ENCODE data around the gene TOPBP1. TPM values are rescaled to one million over a fixed set of nuclear protein-coding genes. Genes with fewer than 3 reads are reported as not detected.

TOPBP1 gene
- total RNA-seq, 1 donor from 2014 or later: 22.3 TPM

DNA sequence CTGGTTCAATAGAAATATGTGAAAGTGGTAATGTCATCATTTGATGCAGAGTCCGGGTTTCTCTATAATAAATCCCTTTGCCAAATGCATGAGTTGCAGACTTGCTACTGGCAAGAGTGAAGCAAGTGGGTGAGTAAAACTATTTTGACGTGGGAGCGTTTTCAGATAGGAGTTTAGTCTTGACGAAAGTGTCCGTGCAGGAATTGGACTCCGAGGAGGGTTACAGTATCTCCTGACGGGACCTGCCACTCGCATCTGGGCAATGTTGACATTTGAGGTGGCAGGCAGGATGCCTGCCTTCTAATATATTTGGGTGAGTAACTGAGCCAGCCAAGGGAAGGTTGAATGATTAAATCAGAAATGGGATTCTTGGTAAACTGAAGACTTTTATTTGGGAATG, 72.2 kb downstream of the TOPBP1 start:
- H3K36me3 Mint-ChIP-seq (ENCODE audit: unreplicated experiment): peaks cover 37% of the 10 kb centered on the region
- H3K27ac Mint-ChIP-seq (ENCODE audit: unreplicated experiment): peak overlapping the region; percentile 39
- peaks cover 35% of the 10 kb centered on the region for H3K4me1 Mint-ChIP-seq (ENCODE audit: unreplicated experiment)
- H3K4me3 Mint-ChIP-seq (ENCODE audit: unreplicated experiment): no peak overlapping the region
- TF ChIP-seq, protein P1, sequence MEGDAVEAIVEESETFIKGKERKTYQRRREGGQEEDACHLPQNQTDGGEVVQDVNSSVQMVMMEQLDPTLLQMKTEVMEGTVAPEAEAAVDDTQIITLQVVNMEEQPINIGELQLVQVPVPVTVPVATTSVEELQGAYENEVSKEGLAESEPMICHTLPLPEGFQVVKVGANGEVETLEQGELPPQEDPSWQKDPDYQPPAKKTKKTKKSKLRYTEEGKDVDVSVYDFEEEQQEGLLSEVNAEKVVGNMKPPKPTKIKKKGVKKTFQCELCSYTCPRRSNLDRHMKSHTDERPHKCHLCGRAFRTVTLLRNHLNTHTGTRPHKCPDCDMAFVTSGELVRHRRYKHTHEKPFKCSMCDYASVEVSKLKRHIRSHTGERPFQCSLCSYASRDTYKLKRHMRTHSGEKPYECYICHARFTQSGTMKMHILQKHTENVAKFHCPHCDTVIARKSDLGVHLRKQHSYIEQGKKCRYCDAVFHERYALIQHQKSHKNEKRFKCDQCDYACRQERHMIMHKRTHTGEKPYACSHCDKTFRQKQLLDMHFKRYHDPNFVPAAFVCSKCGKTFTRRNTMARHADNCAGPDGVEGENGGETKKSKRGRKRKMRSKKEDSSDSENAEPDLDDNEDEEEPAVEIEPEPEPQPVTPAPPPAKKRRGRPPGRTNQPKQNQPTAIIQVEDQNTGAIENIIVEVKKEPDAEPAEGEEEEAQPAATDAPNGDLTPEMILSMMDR (IDR thresholded peaks at IDR 0.05): no peak
- no peaks in the 10 kb centered on the region for H3K9me3 Mint-ChIP-seq (ENCODE audit: unreplicated experiment)
- H3K27me3 Mint-ChIP-seq (ENCODE audit: unreplicated experiment): no peaks in the 10 kb centered on the region
- DNase-seq (ENCODE audit: extremely low spot score, unreplicated experiment): no peak

DNA sequence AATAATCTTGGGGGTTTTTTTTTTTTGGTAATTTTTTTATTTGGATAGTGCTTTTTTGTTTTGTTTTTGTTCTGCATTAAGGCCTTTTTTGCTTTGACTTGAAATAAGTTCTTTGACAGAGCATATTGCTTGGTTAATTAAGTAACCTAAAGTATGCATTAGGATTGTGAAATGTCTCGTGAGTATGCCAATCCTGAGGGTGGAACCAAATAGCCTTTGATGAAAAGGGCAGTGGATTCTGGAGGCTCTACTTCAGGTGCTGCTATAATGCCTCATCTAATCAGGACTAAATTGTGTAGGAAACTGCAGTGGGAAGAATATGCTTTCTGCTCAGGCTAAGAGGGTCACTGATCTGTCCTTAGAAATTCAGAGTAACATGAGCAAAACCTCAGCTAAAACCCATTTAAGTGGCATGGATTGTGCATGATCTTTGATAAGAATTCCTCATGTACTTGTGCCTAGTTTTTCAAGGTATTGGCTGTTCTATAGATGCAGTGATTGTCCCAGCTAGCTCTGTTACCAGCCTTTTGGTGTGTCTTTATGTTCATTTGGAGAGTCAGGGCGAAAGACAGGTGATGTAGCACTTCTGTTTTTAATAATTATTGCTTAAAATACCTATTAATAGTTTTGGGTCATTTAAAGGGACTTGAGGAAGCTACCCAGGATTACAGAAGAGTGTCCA, 72.8 kb downstream of the TOPBP1 start:
- no peak overlapping the region for H3K4me3 Mint-ChIP-seq (ENCODE audit: unreplicated experiment)
- H3K27ac Mint-ChIP-seq (ENCODE audit: unreplicated experiment): no peak overlapping the region

DNA sequence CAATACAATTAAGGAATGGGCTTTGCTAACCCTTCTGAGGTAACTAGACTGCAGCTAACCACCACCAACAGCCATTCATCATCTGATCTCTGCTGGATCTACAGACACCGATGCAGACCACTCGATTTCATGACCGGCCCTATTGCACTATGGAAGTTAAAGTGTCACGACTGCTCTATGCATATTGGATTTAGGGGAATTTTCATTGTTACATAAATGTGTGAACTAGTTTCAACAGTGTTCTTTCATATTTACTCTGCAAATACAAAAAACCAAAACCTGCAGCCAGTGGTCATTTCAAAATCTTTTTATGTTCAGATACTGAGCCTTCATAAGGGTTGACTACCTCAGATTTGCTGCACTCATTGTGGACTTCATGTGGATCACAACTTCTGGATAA, 73.7 kb downstream of the TOPBP1 start:
- Mint-ChIP-seq H3K36me3 (ENCODE audit: unreplicated experiment) (peaks cover 49% of the 10 kb centered on the region), H3K27ac (ENCODE audit: unreplicated experiment) (no peak overlapping the region)

More for the DNA sequence above, 72.8 kb downstream of the TOPBP1 start:
- TF ChIP-seq, protein P1 (IDR thresholded peaks at IDR 0.05): no peak
- no peak for DNase-seq (ENCODE audit: extremely low spot score, unreplicated experiment)
- Mint-ChIP-seq H3K9me3 (ENCODE audit: unreplicated experiment) (no peaks in the 10 kb centered on the region), H3K36me3 (ENCODE audit: unreplicated experiment) (peaks cover 43% of the 10 kb centered on the region), H3K4me1 (ENCODE audit: unreplicated experiment) (peaks cover 35% of the 10 kb centered on the region), H3K27me3 (ENCODE audit: unreplicated experiment) (no peaks in the 10 kb centered on the region)

DNA sequence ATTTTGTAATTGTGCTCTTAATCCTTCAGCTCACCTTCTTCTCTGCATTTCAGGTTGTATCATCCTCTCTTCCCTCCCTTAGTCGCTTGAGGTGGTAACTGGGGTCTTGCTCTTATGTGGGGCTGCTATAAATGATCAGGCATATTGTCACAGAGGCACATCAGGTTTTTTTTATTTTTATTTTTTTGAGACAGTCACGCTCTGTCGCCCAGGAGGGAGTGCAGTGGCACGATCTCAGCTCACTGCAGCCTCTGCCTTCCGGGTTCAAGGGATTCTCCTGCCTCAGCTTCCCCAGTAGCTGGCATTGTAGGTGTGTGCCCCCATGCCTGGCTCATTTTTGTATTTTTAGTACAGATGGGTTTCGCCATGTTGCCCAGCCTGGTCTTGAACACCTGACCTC, 78.3 kb downstream of the TOPBP1 start:
- TF ChIP-seq, protein P1 (IDR thresholded peaks at IDR 0.05): no peak
- DNase-seq (ENCODE audit: extremely low spot score, unreplicated experiment): no peak
- peaks cover 52% of the 10 kb centered on the region for H3K36me3 Mint-ChIP-seq (ENCODE audit: unreplicated experiment)
- H3K9me3 Mint-ChIP-seq (ENCODE audit: unreplicated experiment): no peaks in the 10 kb centered on the region
- H3K4me1 Mint-ChIP-seq (ENCODE audit: unreplicated experiment): peaks cover 16% of the 10 kb centered on the region
- no peak overlapping the region for H3K4me3 Mint-ChIP-seq (ENCODE audit: unreplicated experiment)
- no peaks in the 10 kb centered on the region for H3K27me3 Mint-ChIP-seq (ENCODE audit: unreplicated experiment)
- no peak overlapping the region for H3K27ac Mint-ChIP-seq (ENCODE audit: unreplicated experiment)

More for the DNA sequence above, 73.7 kb downstream of the TOPBP1 start:
- Mint-ChIP-seq H3K4me1 (ENCODE audit: unreplicated experiment) (peaks cover 32% of the 10 kb centered on the region), H3K4me3 (ENCODE audit: unreplicated experiment) (no peak overlapping the region), H3K27me3 (ENCODE audit: unreplicated experiment) (no peaks in the 10 kb centered on the region), H3K9me3 (ENCODE audit: unreplicated experiment) (no peaks in the 10 kb centered on the region)
- TF ChIP-seq, protein P1 (IDR thresholded peaks at IDR 0.05): no peak
- no peak for DNase-seq (ENCODE audit: extremely low spot score, unreplicated experiment)

DNA sequence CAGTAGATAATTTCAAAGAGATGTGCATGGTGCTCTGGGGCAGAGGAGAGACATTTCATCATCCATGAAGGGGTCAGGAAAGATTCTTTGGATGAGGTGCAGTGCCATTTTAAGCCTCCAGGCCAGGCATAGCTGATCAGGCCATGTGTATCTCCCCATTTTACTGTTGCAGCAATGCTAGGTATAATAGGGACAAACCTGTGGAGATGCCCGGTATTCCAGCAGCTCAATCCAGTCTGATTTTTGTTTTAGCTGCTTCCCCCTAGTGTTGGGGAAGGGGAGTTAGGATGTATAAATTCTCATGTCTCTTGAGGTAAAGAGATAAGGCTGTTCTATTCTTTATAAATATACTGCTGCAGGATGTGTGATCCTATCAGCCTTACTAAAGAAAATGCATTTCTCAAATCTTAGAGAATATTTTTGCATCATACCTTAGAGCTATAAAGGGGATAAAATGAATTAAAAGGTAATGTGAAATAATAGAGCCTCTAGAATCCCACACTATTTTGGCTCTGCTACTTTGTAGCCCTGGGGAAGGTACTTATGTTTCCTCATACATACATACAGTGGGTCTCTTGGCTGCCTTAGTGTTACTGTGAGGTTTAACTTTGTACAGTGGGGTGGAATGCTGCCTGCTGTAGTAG, 83.1 kb downstream of the TOPBP1 start:
- no peaks in the 10 kb centered on the region for H3K9me3 Mint-ChIP-seq (ENCODE audit: unreplicated experiment)
- TF ChIP-seq, protein P1 (IDR thresholded peaks at IDR 0.05): peak; percentile 71
- peaks cover 45% of the 10 kb centered on the region for H3K36me3 Mint-ChIP-seq (ENCODE audit: unreplicated experiment)
- peaks cover 44% of the 10 kb centered on the region for H3K4me1 Mint-ChIP-seq (ENCODE audit: unreplicated experiment)
- no peaks in the 10 kb centered on the region for H3K27me3 Mint-ChIP-seq (ENCODE audit: unreplicated experiment)
- no peak overlapping the region for H3K4me3 Mint-ChIP-seq (ENCODE audit: unreplicated experiment)
- peak overlapping the region; percentile 18 for H3K27ac Mint-ChIP-seq (ENCODE audit: unreplicated experiment)
- no peak for DNase-seq (ENCODE audit: extremely low spot score, unreplicated experiment)
